NCI-H146 treated with DMSO at 0.1 percent for 48 hours (cell line): ENCODE results near the gene BUB1B.

ENCODE experiments used
- DNase-seq: peaks from one replicate; lab custom pipeline; 2025; ENCODE audit not compliant: unreplicated experiment; lab: John Stamatoyannopoulos, UW

The BUB1B gene

GRCh38 chr15:40182358-40183029 is 21.6 kb downstream of the BUB1B start:
- DNase-seq: no peak

- DNase-seq: no peak
These were observed 23.0 kb downstream of the BUB1B start for GRCh38 chr15:40183636-40184463.

- no peak for DNase-seq
These were observed 29.7 kb downstream of the BUB1B start for GRCh38 chr15:40190591-40190990.

- DNase-seq: no peak
These were observed 32.1 kb downstream of the BUB1B start for GRCh38 chr15:40192942-40193341.

GRCh38 chr15:40197434-40197833 is 36.6 kb downstream of the BUB1B start:
- DNase-seq: no peak

GRCh38 chr15:40198355-40199085 is 37.7 kb downstream of the BUB1B start:
- no peak for DNase-seq

- DNase-seq: no peak
These were observed 43.2 kb downstream of the BUB1B start for GRCh38 chr15:40204100-40204499.

- peak; percentile 37 for DNase-seq
These were observed 56.4 kb downstream of the BUB1B start for GRCh38 chr15:40217166-40217824.

- no peak for DNase-seq
These were observed 58.9 kb downstream of the BUB1B start for GRCh38 chr15:40219801-40220200.

GRCh38 chr15:40222131-40222530 is 61.3 kb downstream of the BUB1B start:
- no peak for DNase-seq

- DNase-seq: no peak
These were observed 65.9 kb downstream of the BUB1B start for GRCh38 chr15:40226736-40227135.

GRCh38 chr15:40229316-40229715 is 68.4 kb downstream of the BUB1B start:
- no peak for DNase-seq

GRCh38 chr15:40229956-40230355 is 69.1 kb downstream of the BUB1B start:
- no peak for DNase-seq

- DNase-seq: no peak
These were observed 71.8 kb downstream of the BUB1B start for GRCh38 chr15:40232625-40233070.

GRCh38 chr15:40233727-40234577 is 73.1 kb downstream of the BUB1B start:
- DNase-seq: no peak

- no peak for DNase-seq
These were observed 73.9 kb downstream of the BUB1B start for GRCh38 chr15:40234783-40235182.

- no peak for DNase-seq
These were observed 74.5 kb downstream of the BUB1B start for GRCh38 chr15:40235201-40235885.

- peak; percentile 62 for DNase-seq
These were observed 77.9 kb downstream of the BUB1B start, which contains the start of gene PAK6 for GRCh38 chr15:40238532-40239403. PAK6 (plus strand) TSS chr15:40239063; CDS start chr15:40264786, 25,723 bp downstream.

- DNase-seq: no peak
These were observed 78.5 kb downstream of the BUB1B start for GRCh38 chr15:40239404-40239692.
